GM23338 (cell line): Measurements from ENCODE around the gene PTPRF. TPM values are rescaled to one million over a fixed set of nuclear protein-coding genes. Genes with fewer than 3 reads are reported as not detected.

Experiments
- ATAC-seq: fragments of 200-7000 bp; cut with Tn5 transposase; 3 replicates; pipeline ENCODE4 v1.9.1; 2020
- DNase-seq: peaks from one replicate; pipeline ENCODE4 v3.0.0-alpha.2; 2015; ENCODE audit warnings: low spot score
- H2AFZ ChIP-seq: fragments of 200-600 bp; sonication (generic); 2 replicates; pipeline ENCODE4 v1.8.0; 2016; ENCODE audit warnings: antibody characterized with exemption, mild to moderate bottlenecking, moderate library complexity
- H3F3A ChIP-seq: fragments of 200-600 bp; sonication (generic); replicated peaks from 2 replicates; pipeline ENCODE4 v1.8.0; 2017; ENCODE audit warnings: antibody characterized with exemption, mixed run types, low read depth
- H3K27ac ChIP-seq: fragments of 200-600 bp; sonication (generic); 2 replicates; pipeline ENCODE4 v1.6.1; 2016; ENCODE audit warnings: low read depth
- H3K27me3 ChIP-seq: fragments of 200-600 bp; sonication (generic); 2 replicates; pipeline ENCODE4 v1.8.0; 2016; ENCODE audit warnings: mild to moderate bottlenecking, mixed run types, moderate library complexity; ENCODE audit not compliant: insufficient read depth
- H3K36me3 ChIP-seq: fragments of 200-600 bp; sonication (generic); 2 replicates; pipeline ENCODE4 v1.8.0; 2016; ENCODE audit warnings: mild to moderate bottlenecking; ENCODE audit not compliant: insufficient read depth
- H3K4me1 ChIP-seq: fragments of 200-600 bp; sonication (generic); 2 replicates; pipeline ENCODE4 v1.8.0; 2016; ENCODE audit warnings: mild to moderate bottlenecking, moderate library complexity; ENCODE audit not compliant: insufficient read depth
- H3K4me2 ChIP-seq: fragments of 200-600 bp; sonication (generic); 2 replicates; pipeline ENCODE4 v1.7.1; 2017; ENCODE audit warnings: mixed run types
- H3K4me3 ChIP-seq: fragments of 200-600 bp; sonication (generic); 2 replicates; pipeline ENCODE4 v1.6.1; 2016; ENCODE audit warnings: mixed run types
- H3K79me2 ChIP-seq: fragments of 200-600 bp; sonication (generic); replicated peaks from 2 replicates; pipeline ENCODE4 v1.8.0; 2017; ENCODE audit warnings: mild to moderate bottlenecking; ENCODE audit not compliant: insufficient read depth
- H3K9me2 ChIP-seq: fragments of 200-600 bp; sonication (generic); 2 replicates; pipeline ENCODE4 v1.8.0; 2017; ENCODE audit not compliant: insufficient read depth
- H4K20me1 ChIP-seq: fragments of 200-600 bp; sonication (generic); replicated peaks from 2 replicates; pipeline ENCODE4 v1.8.0; 2017; ENCODE audit warnings: mild to moderate bottlenecking; ENCODE audit not compliant: insufficient read depth
- H3K27ac Mint-ChIP-seq: 2 replicates; pipeline ENCODE4 v1.8.0; 2020; ENCODE audit warnings: inconsistent platforms, mild to moderate bottlenecking, moderate library complexity, mixed read lengths
- H3K27me3 Mint-ChIP-seq: 3 replicates; pipeline ENCODE4 v1.8.0; 2022; ENCODE audit warnings: low read depth, mild to moderate bottlenecking, moderate library complexity, mixed read lengths, inconsistent platforms; ENCODE audit not compliant: insufficient read depth, poor library complexity
- H3K36me3 Mint-ChIP-seq: 3 replicates; pipeline ENCODE4 v1.8.0; 2021; ENCODE audit warnings: low read depth, mild to moderate bottlenecking, inconsistent platforms, moderate library complexity, mixed read lengths
- H3K4me1 Mint-ChIP-seq: 3 replicates; pipeline ENCODE4 v1.8.0; 2020; ENCODE audit warnings: mild to moderate bottlenecking, inconsistent platforms, mixed read lengths
- H3K4me3 Mint-ChIP-seq: 3 replicates; pipeline ENCODE4 v1.8.0; 2021; ENCODE audit warnings: moderate library complexity, mild to moderate bottlenecking, inconsistent platforms, mixed read lengths
- H3K9me3 Mint-ChIP-seq: 3 replicates; pipeline ENCODE4 v1.8.0; 2020; ENCODE audit warnings: moderate library complexity, mild to moderate bottlenecking, inconsistent platforms, mixed read lengths
- CREB1 ChIP-seq: fragments of 250-450 bp; sonication (Bioruptor Pico); IDR thresholded peaks from 2 replicates; pipeline ENCODE4 v1.5.0; 2020; ENCODE audit warnings: low read depth, mild to moderate bottlenecking, moderate library complexity
- EZH2 ChIP-seq: fragments of 200-600 bp; sonication (generic); IDR thresholded peaks from one replicate; pipeline ENCODE4 v1.8.0; 2017; ENCODE audit warnings: antibody characterized with exemption, mild to moderate bottlenecking, low read depth; ENCODE audit not compliant: unreplicated experiment
- JUNB ChIP-seq: IDR thresholded peaks from one replicate; pipeline ENCODE4 v1.6.1; 2016; ENCODE audit warnings: antibody characterized with exemption; ENCODE audit not compliant: unreplicated experiment
- NANOG ChIP-seq: IDR thresholded peaks from 2 replicates; pipeline ENCODE4 v1.6.1; 2016; ENCODE audit warnings: antibody characterized with exemption, borderline replicate concordance
- STAT1 ChIP-seq: IDR thresholded peaks from one replicate; pipeline ENCODE4 v1.6.1; 2016; ENCODE audit warnings: antibody characterized with exemption; ENCODE audit not compliant: unreplicated experiment
- ZNF114 ChIP-seq: fragments of 250-450 bp; sonication (Bioruptor Pico); IDR thresholded peaks from 2 replicates; pipeline ENCODE4 v1.5.0; 2020; ENCODE audit warnings: mild to moderate bottlenecking, moderate library complexity
- ZNF331 ChIP-seq: fragments of 250-450 bp; sonication (Bioruptor Pico); IDR thresholded peaks from 2 replicates; pipeline ENCODE4 v1.5.0; 2020; ENCODE audit warnings: low read depth, mild to moderate bottlenecking, moderate library complexity
- polyA plus RNA-seq: library from polyadenylated mRNA; unstranded; fragments of >200 nt; fragmentation: Nextera tagmentation; extraction: Ambion mirVana; gene quantifications from 2 replicates; pipeline ENCODE4 v1.2.1, GENCODE V29; 2016
- total RNA-seq: library from RNA; depleted of rRNA; stranded (reverse); fragments of >200 nt; shearing (Covaris generic); gene quantifications from 2 replicates; pipeline ENCODE4 v1.2.3, GENCODE V29; 2014
- TF ChIP-seq, protein P1 (sequence below): fragments of 250-450 bp; sonication (Bioruptor Pico); IDR thresholded peaks from 2 replicates; pipeline ENCODE4 v1.5.0; 2020; ENCODE audit warnings: mild to moderate bottlenecking, moderate library complexity
- TF ChIP-seq, protein P2 (sequence below): IDR thresholded peaks from one replicate; pipeline ENCODE4 v1.6.1; 2018; ENCODE audit warnings: antibody characterized with exemption; ENCODE audit not compliant: unreplicated experiment
- TF ChIP-seq, protein P3 (sequence below): IDR thresholded peaks from 2 replicates; pipeline ENCODE4 v1.6.1; 2016; ENCODE audit warnings: antibody characterized with exemption

PTPRF gene
- total and polyA plus RNA-seq, 2 experiments from 2014 or later: 52.4 to 173 TPM

DNA sequence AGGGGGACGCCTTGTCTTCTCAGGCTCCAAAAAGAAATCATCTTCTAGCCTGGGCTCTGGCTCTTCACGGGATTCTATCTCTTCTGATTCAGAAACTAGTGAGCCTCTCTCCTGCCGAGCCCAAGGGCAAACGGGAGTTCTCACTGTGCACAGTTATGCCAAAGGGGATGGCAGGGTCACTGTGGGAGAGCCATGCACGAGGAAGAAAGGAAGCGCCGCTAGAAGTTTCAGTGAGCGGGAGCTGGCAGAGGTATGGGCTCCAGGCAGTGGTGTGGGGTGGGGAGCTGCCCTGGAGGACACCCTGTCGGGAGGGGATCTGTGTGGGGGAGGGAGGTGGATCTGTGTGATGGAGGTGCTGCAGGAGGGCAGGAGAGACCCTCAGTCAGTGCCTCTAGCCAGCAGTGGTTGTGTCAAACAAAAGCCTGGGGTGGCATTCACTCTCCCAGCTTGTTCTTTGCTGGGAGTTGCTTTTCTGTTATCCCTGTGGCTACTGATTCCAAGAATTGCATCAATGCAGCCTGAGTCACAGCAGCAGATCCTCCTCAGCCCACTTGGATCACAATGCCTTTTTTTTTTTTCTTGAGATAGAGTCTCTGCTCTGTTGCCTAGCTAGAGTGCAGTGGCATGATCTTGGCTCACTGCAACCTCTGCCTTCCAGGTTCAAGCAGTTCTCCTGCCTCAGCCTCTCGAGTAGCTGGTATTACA, 141.1 kb downstream of the PTPRF start (continued):
- TF ChIP-seq, protein P1, sequence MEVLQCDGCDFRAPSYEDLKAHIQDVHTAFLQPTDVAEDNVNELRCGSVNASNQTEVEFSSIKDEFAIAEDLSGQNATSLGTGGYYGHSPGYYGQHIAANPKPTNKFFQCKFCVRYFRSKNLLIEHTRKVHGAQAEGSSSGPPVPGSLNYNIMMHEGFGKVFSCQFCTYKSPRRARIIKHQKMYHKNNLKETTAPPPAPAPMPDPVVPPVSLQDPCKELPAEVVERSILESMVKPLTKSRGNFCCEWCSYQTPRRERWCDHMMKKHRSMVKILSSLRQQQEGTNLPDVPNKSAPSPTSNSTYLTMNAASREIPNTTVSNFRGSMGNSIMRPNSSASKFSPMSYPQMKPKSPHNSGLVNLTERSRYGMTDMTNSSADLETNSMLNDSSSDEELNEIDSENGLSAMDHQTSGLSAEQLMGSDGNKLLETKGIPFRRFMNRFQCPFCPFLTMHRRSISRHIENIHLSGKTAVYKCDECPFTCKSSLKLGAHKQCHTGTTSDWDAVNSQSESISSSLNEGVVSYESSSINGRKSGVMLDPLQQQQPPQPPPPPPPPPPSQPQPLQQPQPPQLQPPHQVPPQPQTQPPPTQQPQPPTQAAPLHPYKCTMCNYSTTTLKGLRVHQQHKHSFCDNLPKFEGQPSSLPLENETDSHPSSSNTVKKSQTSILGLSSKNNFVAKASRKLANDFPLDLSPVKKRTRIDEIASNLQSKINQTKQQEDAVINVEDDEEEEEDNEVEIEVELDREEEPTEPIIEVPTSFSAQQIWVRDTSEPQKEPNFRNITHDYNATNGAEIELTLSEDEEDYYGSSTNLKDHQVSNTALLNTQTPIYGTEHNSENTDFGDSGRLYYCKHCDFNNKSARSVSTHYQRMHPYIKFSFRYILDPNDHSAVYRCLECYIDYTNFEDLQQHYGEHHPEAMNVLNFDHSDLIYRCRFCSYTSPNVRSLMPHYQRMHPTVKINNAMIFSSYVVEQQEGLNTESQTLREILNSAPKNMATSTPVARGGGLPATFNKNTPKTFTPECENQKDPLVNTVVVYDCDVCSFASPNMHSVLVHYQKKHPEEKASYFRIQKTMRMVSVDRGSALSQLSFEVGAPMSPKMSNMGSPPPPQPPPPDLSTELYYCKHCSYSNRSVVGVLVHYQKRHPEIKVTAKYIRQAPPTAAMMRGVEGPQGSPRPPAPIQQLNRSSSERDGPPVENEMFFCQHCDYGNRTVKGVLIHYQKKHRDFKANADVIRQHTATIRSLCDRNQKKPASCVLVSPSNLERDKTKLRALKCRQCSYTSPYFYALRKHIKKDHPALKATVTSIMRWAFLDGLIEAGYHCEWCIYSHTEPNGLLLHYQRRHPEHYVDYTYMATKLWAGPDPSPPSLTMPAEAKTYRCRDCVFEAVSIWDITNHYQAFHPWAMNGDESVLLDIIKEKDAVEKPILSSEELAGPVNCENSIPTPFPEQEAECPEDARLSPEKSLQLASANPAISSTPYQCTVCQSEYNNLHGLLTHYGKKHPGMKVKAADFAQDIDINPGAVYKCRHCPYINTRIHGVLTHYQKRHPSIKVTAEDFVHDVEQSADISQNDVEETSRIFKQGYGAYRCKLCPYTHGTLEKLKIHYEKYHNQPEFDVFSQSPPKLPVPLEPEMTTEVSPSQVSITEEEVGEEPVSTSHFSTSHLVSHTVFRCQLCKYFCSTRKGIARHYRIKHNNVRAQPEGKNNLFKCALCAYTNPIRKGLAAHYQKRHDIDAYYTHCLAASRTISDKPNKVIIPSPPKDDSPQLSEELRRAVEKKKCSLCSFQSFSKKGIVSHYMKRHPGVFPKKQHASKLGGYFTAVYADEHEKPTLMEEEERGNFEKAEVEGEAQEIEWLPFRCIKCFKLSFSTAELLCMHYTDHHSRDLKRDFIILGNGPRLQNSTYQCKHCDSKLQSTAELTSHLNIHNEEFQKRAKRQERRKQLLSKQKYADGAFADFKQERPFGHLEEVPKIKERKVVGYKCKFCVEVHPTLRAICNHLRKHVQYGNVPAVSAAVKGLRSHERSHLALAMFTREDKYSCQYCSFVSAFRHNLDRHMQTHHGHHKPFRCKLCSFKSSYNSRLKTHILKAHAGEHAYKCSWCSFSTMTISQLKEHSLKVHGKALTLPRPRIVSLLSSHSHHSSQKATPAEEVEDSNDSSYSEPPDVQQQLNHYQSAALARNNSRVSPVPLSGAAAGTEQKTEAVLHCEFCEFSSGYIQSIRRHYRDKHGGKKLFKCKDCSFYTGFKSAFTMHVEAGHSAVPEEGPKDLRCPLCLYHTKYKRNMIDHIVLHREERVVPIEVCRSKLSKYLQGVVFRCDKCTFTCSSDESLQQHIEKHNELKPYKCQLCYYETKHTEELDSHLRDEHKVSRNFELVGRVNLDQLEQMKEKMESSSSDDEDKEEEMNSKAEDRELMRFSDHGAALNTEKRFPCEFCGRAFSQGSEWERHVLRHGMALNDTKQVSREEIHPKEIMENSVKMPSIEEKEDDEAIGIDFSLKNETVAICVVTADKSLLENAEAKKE (CRISPR knock-in tag): no peak
- TF ChIP-seq JUNB (no peak), EZH2 (no peak), ZNF331 (CRISPR knock-in tag) (no peak)

DNA sequence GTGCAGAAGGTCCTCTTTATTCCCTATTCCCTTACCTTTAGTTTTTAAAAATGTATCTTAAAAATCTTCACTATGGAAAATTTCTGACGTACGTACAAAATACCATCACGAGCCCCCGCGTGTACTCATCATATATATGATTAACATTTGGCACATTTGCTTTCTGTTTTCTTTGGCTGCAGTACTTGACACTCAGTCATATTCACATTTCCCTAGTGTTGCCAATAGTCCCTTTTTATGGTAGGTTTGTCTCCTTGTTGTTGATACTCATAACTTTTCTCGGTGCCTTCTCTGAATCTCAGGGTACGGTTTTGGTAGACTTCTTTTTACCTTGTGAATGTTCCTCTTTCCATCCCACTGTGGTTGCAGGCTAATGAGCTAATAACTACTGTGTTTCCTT, 142.6 kb downstream of the PTPRF start:
- DNase-seq (no peak), ATAC-seq (no peak)
- H3K4me3 Mint-ChIP-seq: no peak overlapping the region
- Histone ChIP-seq H3K36me3 (peaks cover 81% of the 10 kb centered on the region), H3K79me2 (peaks cover 64% of the 10 kb centered on the region), H3F3A (peaks cover 27% of the 10 kb centered on the region; the same call in 1 of the 2 replicates), H4K20me1 (peaks cover 70% of the 10 kb centered on the region), H3K27me3 (no peaks in the 10 kb centered on the region), H2AFZ (no peak overlapping the region), H3K4me1 (no peaks in the 10 kb centered on the region), H3K4me2 (no peak overlapping the region), H3K9me2 (no peaks in the 10 kb centered on the region), H3K27ac (no peak overlapping the region), H3K4me3 (no peak overlapping the region)
- peaks cover 3% of the 10 kb centered on the region for H3K27me3 Mint-ChIP-seq
- peaks cover 89% of the 10 kb centered on the region for H3K36me3 Mint-ChIP-seq
- no peaks in the 10 kb centered on the region for H3K4me1 Mint-ChIP-seq
- H3K27ac Mint-ChIP-seq: no peak overlapping the region
- no peaks in the 10 kb centered on the region for H3K9me3 Mint-ChIP-seq
- TF ChIP-seq, protein P2, sequence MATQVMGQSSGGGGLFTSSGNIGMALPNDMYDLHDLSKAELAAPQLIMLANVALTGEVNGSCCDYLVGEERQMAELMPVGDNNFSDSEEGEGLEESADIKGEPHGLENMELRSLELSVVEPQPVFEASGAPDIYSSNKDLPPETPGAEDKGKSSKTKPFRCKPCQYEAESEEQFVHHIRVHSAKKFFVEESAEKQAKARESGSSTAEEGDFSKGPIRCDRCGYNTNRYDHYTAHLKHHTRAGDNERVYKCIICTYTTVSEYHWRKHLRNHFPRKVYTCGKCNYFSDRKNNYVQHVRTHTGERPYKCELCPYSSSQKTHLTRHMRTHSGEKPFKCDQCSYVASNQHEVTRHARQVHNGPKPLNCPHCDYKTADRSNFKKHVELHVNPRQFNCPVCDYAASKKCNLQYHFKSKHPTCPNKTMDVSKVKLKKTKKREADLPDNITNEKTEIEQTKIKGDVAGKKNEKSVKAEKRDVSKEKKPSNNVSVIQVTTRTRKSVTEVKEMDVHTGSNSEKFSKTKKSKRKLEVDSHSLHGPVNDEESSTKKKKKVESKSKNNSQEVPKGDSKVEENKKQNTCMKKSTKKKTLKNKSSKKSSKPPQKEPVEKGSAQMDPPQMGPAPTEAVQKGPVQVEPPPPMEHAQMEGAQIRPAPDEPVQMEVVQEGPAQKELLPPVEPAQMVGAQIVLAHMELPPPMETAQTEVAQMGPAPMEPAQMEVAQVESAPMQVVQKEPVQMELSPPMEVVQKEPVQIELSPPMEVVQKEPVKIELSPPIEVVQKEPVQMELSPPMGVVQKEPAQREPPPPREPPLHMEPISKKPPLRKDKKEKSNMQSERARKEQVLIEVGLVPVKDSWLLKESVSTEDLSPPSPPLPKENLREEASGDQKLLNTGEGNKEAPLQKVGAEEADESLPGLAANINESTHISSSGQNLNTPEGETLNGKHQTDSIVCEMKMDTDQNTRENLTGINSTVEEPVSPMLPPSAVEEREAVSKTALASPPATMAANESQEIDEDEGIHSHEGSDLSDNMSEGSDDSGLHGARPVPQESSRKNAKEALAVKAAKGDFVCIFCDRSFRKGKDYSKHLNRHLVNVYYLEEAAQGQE: no peak
- no peak for TF ChIP-seq JUNB
- TF ChIP-seq NANOG: no peak
- TF ChIP-seq ZNF331 (CRISPR knock-in tag): no peak
- TF ChIP-seq ZNF114 (CRISPR knock-in tag): no peak
- TF ChIP-seq CREB1 (CRISPR knock-in tag): no peak
- TF ChIP-seq, protein P3, sequence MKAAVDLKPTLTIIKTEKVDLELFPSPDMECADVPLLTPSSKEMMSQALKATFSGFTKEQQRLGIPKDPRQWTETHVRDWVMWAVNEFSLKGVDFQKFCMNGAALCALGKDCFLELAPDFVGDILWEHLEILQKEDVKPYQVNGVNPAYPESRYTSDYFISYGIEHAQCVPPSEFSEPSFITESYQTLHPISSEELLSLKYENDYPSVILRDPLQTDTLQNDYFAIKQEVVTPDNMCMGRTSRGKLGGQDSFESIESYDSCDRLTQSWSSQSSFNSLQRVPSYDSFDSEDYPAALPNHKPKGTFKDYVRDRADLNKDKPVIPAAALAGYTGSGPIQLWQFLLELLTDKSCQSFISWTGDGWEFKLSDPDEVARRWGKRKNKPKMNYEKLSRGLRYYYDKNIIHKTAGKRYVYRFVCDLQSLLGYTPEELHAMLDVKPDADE: no peak
- TF ChIP-seq EZH2: no peak
- TF ChIP-seq STAT1: no peak
